Common myeloid progenitor, CD34-positive (primary cell): ENCODE measurements around the gene HOMER2.

ENCODE experiments used
- CTCF ChIA-PET: fragments of 350-600 bp; sonication (Branson Sonifier 250); formaldehyde crosslinking; loops from one replicate; lab custom pipeline; 2021; ENCODE audit warnings: antibody characterized with exemption; lab: Charles Lee
- POLR2A ChIA-PET: fragments of 350-600 bp; sonication (Branson Sonifier 250); formaldehyde crosslinking; loops from one replicate; lab custom pipeline; 2021; ENCODE audit warnings: antibody characterized with exemption; lab: Charles Lee
- DNase-seq, 3 donors: peaks; one replicate each; pipeline versions ENCODE4 v3.0.0 to v3.0.0-alpha.2; 2013
- H3K27ac ChIP-seq, 2 experiments: 1 replicate in 1 of 2; 2 replicates in 1 of 2; pipeline ENCODE4 v1.7.0; 2013; ENCODE audit warnings: inconsistent platforms in 2 of 2, low read length in 2 of 2, mild to moderate bottlenecking in 2 of 2, low read depth in 1 of 2, moderate library complexity in 1 of 2; ENCODE audit not compliant: severe bottlenecking in 2 of 2, insufficient read depth in 1 of 2, poor library complexity in 1 of 2
- H3K27me3 ChIP-seq, 5 experiments: replicated peaks in 2 of 5; 1 replicate in 3 of 5; 2 replicates in 2 of 5; pipeline versions ENCODE4 v1.6.1 to v1.7.0; 2013; ENCODE audit warnings: low read length in 4 of 5, mild to moderate bottlenecking in 2 of 5, moderate library complexity in 2 of 5, inconsistent platforms in 1 of 5; ENCODE audit not compliant: insufficient read depth in 5 of 5, control insufficient read depth in 4 of 5
- H3K36me3 ChIP-seq, 4 experiments: 1 replicate in 2 of 4; 2 replicates in 2 of 4; pipeline versions ENCODE4 v1.6.1 to v1.7.0; 2013; ENCODE audit warnings: low read length in 3 of 4, control low read depth in 1 of 4, mild to moderate bottlenecking in 1 of 4; ENCODE audit not compliant: control insufficient read depth in 4 of 4, insufficient read depth in 4 of 4
- H3K4me1 ChIP-seq, 4 experiments: 1 replicate in 3 of 4; 2 replicates in 1 of 4; pipeline versions ENCODE4 v1.6.1 to v1.7.1; 2013; ENCODE audit warnings: low read length in 3 of 4, mild to moderate bottlenecking in 3 of 4, control low read depth in 1 of 4, inconsistent platforms in 1 of 4, moderate library complexity in 1 of 4; ENCODE audit not compliant: control insufficient read depth in 4 of 4, insufficient read depth in 4 of 4; ENCODE audit errors: control extremely low read depth in 1 of 4
- H3K4me3 ChIP-seq, 7 experiments: 1 replicate in 4 of 7; 2 replicates in 3 of 7; pipeline versions ENCODE4 v1.5.1 to v1.7.0; 2013; ENCODE audit warnings: mild to moderate bottlenecking in 7 of 7, low read length in 6 of 7, moderate library complexity in 6 of 7, inconsistent platforms in 2 of 7, low read depth in 2 of 7, control low read depth in 1 of 7; ENCODE audit not compliant: insufficient read depth in 4 of 7, control insufficient read depth in 1 of 7; ENCODE audit errors: extremely low read depth in 1 of 7
- H3K9me3 ChIP-seq, 5 experiments: 1 replicate in 4 of 5; 2 replicates in 1 of 5; pipeline versions ENCODE4 v1.6.1 to v1.7.1; 2013; ENCODE audit warnings: low read length in 4 of 5, mild to moderate bottlenecking in 2 of 5, inconsistent platforms in 1 of 5, low read depth in 1 of 5, moderate library complexity in 1 of 5; ENCODE audit not compliant: control insufficient read depth in 4 of 5, insufficient read depth in 2 of 5; ENCODE audit errors: control extremely low read depth in 1 of 5
- WGBS: methylation state at CpG from one replicate; pipeline ENCODE4 v1.1.5; 2013; ENCODE audit not compliant: insufficient coverage; 5-methylcytosine and 5-hydroxymethylcytosine counted together

The HOMER2 gene

GRCh38 chr15:82993144-82993543, 40.6 kb upstream of the HOMER2 start:
- Histone ChIP-seq H3K27ac (no peak overlapping the region), H3K27me3 (no peaks in the 10 kb centered on the region), H3K4me1 (no peaks in the 10 kb centered on the region), H3K9me3 (no peaks in the 10 kb centered on the region), H3K36me3 (peaks cover 4 to 12% (median 9%) of the 10 kb centered on the region in 4 experiments), H3K4me3 (no peak overlapping the region)
- ChIA-PET CTCF (interaction anchor here (0.6 to 1.6 kb wide), 5 partner anchors 17 to 175 kb away, joined by 3 to 7 read pairs (median 3); no protein-coding TSS in a partner anchor), POLR2A (no interaction called here)
- 100% methylated on average over 1 of the region's 4 CpGs for WGBS
- DNase-seq: no peak

- ChIA-PET CTCF (interaction anchor here (1.1 to 1.6 kb wide), 3 partner anchors 8 to 174 kb away, joined by 3 to 7 read pairs (median 4); no protein-coding TSS in a partner anchor), POLR2A (no interaction called here)
- no peak for DNase-seq
- no peak overlapping the region for H3K27ac ChIP-seq
- peaks cover 0 to under 1% (median 0%) of the 10 kb centered on the region in 4 experiments for H3K4me1 ChIP-seq
- no peak overlapping the region for H3K4me3 ChIP-seq
- H3K9me3 ChIP-seq: no peaks in the 10 kb centered on the region
- no CpG with 5 or more reads among the region's 3 CpGs for WGBS
- no peaks in the 10 kb centered on the region for H3K27me3 ChIP-seq
- H3K36me3 ChIP-seq: peaks cover 6 to 14% (median 9%) of the 10 kb centered on the region in 4 experiments
Measured at GRCh38 chr15:82992436-82992998, 40.0 kb upstream of the HOMER2 start.

- Histone ChIP-seq H3K27me3 (no peaks in the 10 kb centered on the region), H3K9me3 (no peaks in the 10 kb centered on the region), H3K27ac (peak overlapping the region; percentile 77 to 89), H3K36me3 (peaks cover 6 to 11% (median 9%) of the 10 kb centered on the region in 4 experiments), H3K4me3 (peak overlapping the region; percentile 76 to 98 (median 84)), H3K4me1 (peaks cover 12 to 19% (median 16%) of the 10 kb centered on the region in 4 experiments)
- POLR2A ChIA-PET: interaction anchor here (0.6 kb wide), 1 partner anchor 120 kb away, joined by 3 read pairs; no protein-coding TSS in a partner anchor
- peak; percentile 39 to 78 (median 70) for DNase-seq
- 1% methylated on average over 8 of the region's 12 CpGs for WGBS
- CTCF ChIA-PET: interaction anchor here (0.7 to 4.5 kb wide), 4 partner anchors 14 to 236 kb away, joined by 3 to 27 read pairs (median 6); no protein-coding TSS in a partner anchor
Measured at GRCh38 chr15:82986442-82986780, 33.9 kb upstream of the HOMER2 start.

- peaks cover 12 to 19% (median 16%) of the 10 kb centered on the region in 4 experiments for H3K4me1 ChIP-seq
- WGBS: 1% methylated on average over 40 of the region's 45 CpGs
- H3K27me3 ChIP-seq: no peaks in the 10 kb centered on the region
- H3K36me3 ChIP-seq: peaks cover 6 to 11% (median 8%) of the 10 kb centered on the region in 4 experiments
- H3K9me3 ChIP-seq: no peaks in the 10 kb centered on the region
- ChIA-PET POLR2A (interaction anchor here (0.6 to 1.4 kb wide), 3 partner anchors 120 to 446 kb away, joined by 3 to 4 read pairs (median 3); partner anchors contain the start of gene RPS17), CTCF (interaction anchor here (0.7 to 4.5 kb wide), 4 partner anchors 14 to 236 kb away, joined by 3 to 27 read pairs (median 6); no protein-coding TSS in a partner anchor)
- H3K27ac ChIP-seq: peak within 1 kb of the TSS; percentile 77 to 89
- H3K4me3 ChIP-seq: peak within 1 kb of the TSS; percentile 76 to 98 (median 84)
- peak; percentile 98 to 99 (median 99) for DNase-seq
Measured at GRCh38 chr15:82985688-82986441, 33.3 kb upstream of the HOMER2 start, which contains the start of gene RAMAC. RAMAC (plus strand) TSS chr15:82986210; CDS start chr15:82989019, 2,809 bp downstream.

- H3K27me3 ChIP-seq: no peaks in the 10 kb centered on the region
- ChIA-PET POLR2A (no interaction called here), CTCF (no interaction called here)
- H3K27ac ChIP-seq: no peak overlapping the region
- H3K4me3 ChIP-seq: no peak overlapping the region
- peaks cover 6 to 11% (median 7%) of the 10 kb centered on the region in 4 experiments for H3K4me1 ChIP-seq
- H3K9me3 ChIP-seq: no peaks in the 10 kb centered on the region
- DNase-seq: no peak
- whole genome bisulfite sequencing: 94% methylated on average over 2 of the region's 2 CpGs
- no peaks in the 10 kb centered on the region for H3K36me3 ChIP-seq
Measured at GRCh38 chr15:82980981-82981380, 28.5 kb upstream of the HOMER2 start.

GRCh38 chr15:82979726-82980125, 27.2 kb upstream of the HOMER2 start:
- Histone ChIP-seq H3K27ac (no peak overlapping the region), H3K36me3 (no peaks in the 10 kb centered on the region), H3K27me3 (no peaks in the 10 kb centered on the region), H3K4me3 (no peak overlapping the region), H3K9me3 (no peaks in the 10 kb centered on the region), H3K4me1 (no peaks in the 10 kb centered on the region)
- no peak for DNase-seq
- ChIA-PET CTCF (interaction anchor here (1.0 to 1.5 kb wide), 4 partner anchors 10 to 124 kb away, joined by 3 to 5 read pairs (median 4); no protein-coding TSS in a partner anchor), POLR2A (no interaction called here)
- 100% methylated on average over 1 of the region's 1 CpG for WGBS
